IPS-18c (cell line): Measurements from ENCODE around the gene PLN.

Source experiments
- H3K4me3 ChIP-seq: 2 replicates; pipeline ENCODE4 v1.7.0; 2013; ENCODE audit warnings: low read depth, mild to moderate bottlenecking, low read length, moderate library complexity; ENCODE audit not compliant: insufficient read depth
- H3K9me3 ChIP-seq: one replicate; pipeline ENCODE4 v1.6.1; 2013; ENCODE audit warnings: mild to moderate bottlenecking, low read length, moderate library complexity; ENCODE audit not compliant: control insufficient read depth, insufficient read depth

The PLN gene

GRCh38 chr6:118594877-118595276 is 46.8 kb downstream of the PLN start:
- H3K9me3 ChIP-seq, result no peaks in the 10 kb centered on the region

GRCh38 chr6:118596774-118597320 is 48.8 kb downstream of the PLN start:
- no peaks in the 10 kb centered on the region for H3K9me3 ChIP-seq
- no peak overlapping the region for H3K4me3 ChIP-seq

More at GRCh38 chr6:118594877-118595276, 46.8 kb downstream of the PLN start:
- no peak overlapping the region for H3K4me3 ChIP-seq

GRCh38 chr6:118597636-118598035 is 49.5 kb downstream of the PLN start:
- H3K4me3 ChIP-seq, result no peak overlapping the region
- no peaks in the 10 kb centered on the region for H3K9me3 ChIP-seq

GRCh38 chr6:118598324-118598723 is 50.2 kb downstream of the PLN start:
- Histone ChIP-seq H3K4me3 (no peak overlapping the region), H3K9me3 (no peaks in the 10 kb centered on the region)

GRCh38 chr6:118602300-118602699 is 54.2 kb downstream of the PLN start:
- Histone ChIP-seq H3K9me3 (no peaks in the 10 kb centered on the region), H3K4me3 (no peak overlapping the region)

GRCh38 chr6:118603372-118603771 is 55.3 kb downstream of the PLN start:
- no peak overlapping the region for H3K4me3 ChIP-seq
- H3K9me3 ChIP-seq, result no peaks in the 10 kb centered on the region

GRCh38 chr6:118606268-118606667 is 58.2 kb downstream of the PLN start:
- Histone ChIP-seq H3K4me3 (no peak overlapping the region), H3K9me3 (no peaks in the 10 kb centered on the region)

GRCh38 chr6:118606858-118607257 is 58.8 kb downstream of the PLN start:
- Histone ChIP-seq H3K9me3 (no peaks in the 10 kb centered on the region), H3K4me3 (no peak overlapping the region)
